ENCODE results near the gene FAM177B.
"Not testable (repeated sequence)": the region's sequence is repeated elsewhere in the genome, so short reads cannot be mapped to it uniquely, and the experiment has no call there.

FAM177B gene

DNA sequence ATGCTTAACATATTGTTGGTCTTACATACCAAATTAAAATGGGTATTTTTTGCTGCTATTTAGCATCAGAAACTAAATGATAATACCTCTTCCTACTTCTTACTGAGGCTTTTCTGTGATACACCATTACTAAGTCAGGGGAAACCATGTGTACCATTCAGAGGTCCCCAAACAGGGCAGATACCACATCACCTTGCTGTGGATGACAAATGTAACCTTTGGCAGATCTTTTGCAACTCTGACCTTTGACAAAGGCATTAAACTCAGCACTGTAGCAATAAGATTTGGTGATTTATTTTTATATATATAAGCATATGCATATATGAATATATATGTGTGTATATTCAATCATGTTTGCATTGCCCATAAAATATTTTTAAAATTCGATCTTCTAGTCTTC, 2.9 kb downstream of the FAM177B start:
- no peak for TF ChIP-seq CTCF (conservative IDR thresholded peaks at IDR 0.05; ENCODE audit: low read depth, low read length)
- H3K4me3 ChIP-seq (ENCODE audit: low read depth, low read length): no peak overlapping the region
- no peak for DNase-seq (ENCODE audit: low read depth)

DNA sequence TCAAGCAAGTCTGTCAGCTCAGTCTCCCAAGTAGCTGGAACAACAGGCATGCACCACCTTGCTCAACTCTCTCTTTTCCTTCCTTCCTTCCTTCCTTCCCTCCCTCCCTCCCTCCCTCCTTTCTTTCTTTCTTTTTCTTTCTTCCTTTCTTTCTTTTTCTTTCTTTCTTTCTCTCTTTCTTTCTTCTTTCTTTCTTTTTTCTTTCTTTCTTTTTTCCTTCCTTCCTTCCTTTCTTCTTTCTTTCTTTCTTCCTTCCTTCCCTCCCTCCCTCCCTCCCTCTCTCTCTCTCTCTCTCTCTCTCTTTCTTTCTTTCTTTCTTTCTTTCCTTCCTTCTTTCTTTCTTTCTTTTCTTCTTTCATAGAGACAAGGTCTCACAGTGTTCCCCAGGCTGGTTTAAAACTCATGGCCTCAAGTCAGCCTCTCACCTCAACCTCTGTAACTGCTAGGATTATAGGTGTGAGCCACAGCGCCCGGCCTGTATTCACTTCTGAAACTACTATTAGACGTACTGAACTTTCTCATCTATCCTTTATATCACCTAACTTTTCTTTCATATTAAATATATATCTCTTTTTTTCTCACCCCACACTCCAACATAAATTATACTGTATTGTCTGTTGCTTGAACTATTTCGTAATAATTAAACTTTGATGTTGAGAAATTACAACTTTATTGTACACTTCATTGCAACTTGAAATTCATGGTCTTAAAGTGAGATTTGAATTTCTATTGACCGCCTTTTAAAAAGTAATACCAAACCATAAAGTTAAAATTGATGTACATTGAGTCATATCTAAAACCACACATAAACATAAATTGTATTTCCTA, 4.8 kb downstream of the FAM177B start:
- not testable (repeated sequence) for DNase-seq (ENCODE audit: low read depth); H3K4me3 ChIP-seq (ENCODE audit: low read depth, low read length)

- no peak for DNase-seq (ENCODE audit: low read depth)
- no peak overlapping the region for H3K4me3 ChIP-seq (ENCODE audit: low read depth, low read length)
- TF ChIP-seq CTCF (conservative IDR thresholded peaks at IDR 0.05; ENCODE audit: low read depth, low read length): no peak
These were observed 12.9 kb downstream of the FAM177B start for GRCh38 chr1:222749927-222750326.

GRCh38 chr1:222750651-222751050, 13.6 kb downstream of the FAM177B start:
- DNase-seq (ENCODE audit: low read depth): no peak
- no peak for TF ChIP-seq CTCF (conservative IDR thresholded peaks at IDR 0.05; ENCODE audit: low read depth, low read length)
- H3K4me3 ChIP-seq (ENCODE audit: low read depth, low read length): no peak overlapping the region

- DNase-seq (ENCODE audit: low read depth): no peak
- TF ChIP-seq CTCF (conservative IDR thresholded peaks at IDR 0.05; ENCODE audit: low read depth, low read length): no peak
- no peak overlapping the region for H3K4me3 ChIP-seq (ENCODE audit: low read depth, low read length)
These were observed 14.3 kb downstream of the FAM177B start for GRCh38 chr1:222751255-222751654.

GRCh38 chr1:222754366-222755139, 17.6 kb downstream of the FAM177B start:
- H3K4me3 ChIP-seq (ENCODE audit: low read depth, low read length): peak overlapping the region; percentile 11
- no peak for TF ChIP-seq CTCF (conservative IDR thresholded peaks at IDR 0.05; ENCODE audit: low read depth, low read length)
- peak; percentile 97 for DNase-seq (ENCODE audit: low read depth)

DNA sequence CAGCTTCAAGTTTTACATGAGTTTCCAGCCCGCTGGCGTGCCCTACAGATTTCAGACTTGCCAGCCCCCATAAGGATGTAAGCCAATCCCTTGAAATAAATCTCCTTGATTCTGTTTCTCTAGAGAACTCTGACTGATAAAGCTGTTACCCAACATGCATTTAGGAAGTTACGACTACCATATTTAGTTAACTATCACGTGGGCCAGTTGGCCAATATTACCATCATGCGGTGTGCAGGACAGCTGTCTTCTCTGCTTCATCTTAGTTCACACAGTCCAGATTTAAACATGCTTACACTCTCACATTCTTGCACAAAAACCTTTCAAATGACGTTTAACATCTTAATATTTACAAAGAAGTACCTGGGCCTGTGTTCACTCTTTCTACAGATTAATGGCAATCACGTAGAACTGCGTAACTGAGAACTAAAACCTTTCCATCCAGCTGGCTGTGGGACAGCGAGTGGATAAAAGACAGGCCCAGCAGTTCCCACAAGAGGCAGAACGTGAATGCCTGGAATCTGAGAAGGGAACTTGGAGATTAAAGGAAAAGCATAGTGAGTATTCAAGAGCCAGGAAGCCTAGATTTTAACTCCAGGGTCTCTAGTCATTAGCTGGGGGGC, 20.8 kb downstream of the FAM177B start:
- no peak overlapping the region for H3K4me3 ChIP-seq (ENCODE audit: low read depth, low read length)
- DNase-seq (ENCODE audit: low read depth): no peak
- no peak for TF ChIP-seq CTCF (conservative IDR thresholded peaks at IDR 0.05; ENCODE audit: low read depth, low read length)
